GM21825 (cell line): ENCODE data around the gene TLL1.

Experiments used
- ATAC-seq: cut with Tn5 transposase; IDR thresholded peaks from one replicate; pipeline ENCODE4 v1.9.1; 2021; ENCODE audit warnings: mild to moderate bottlenecking, moderate library complexity; ENCODE audit not compliant: unreplicated experiment

The TLL1 gene

DNA sequence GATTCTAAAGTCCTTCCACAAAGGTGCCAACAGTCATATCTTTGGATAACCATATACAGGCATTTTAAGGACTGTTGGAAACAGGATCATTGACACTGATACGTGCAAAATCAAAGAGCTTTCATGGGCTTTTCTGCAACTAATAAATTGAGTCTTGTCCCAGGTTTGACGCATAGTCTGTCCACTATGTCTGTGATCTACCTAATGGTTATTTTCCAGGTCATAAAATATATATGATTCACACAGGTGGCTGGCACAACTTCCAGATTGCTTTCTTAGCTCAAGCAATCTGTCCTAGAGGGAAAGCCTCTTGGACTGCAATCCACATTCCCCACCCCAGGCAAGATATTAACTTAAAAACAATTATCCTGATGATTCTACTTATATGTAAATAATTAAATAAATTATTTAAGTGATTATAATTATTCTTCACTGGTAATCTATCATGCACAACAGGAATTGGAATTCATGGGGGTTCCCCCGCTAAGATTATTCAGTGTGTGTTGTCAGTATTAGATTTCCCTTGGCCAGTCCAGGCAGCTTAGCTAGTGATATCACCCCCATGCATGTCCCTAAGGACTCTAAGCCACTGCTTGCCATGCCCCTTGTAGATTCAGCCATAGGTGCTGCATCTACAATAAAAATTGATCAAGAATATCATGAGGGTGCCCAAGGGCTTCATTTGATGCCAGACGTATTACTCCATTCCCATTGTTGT lies 97.8 kb downstream of the TLL1 start:
- ATAC-seq = no peak

DNA sequence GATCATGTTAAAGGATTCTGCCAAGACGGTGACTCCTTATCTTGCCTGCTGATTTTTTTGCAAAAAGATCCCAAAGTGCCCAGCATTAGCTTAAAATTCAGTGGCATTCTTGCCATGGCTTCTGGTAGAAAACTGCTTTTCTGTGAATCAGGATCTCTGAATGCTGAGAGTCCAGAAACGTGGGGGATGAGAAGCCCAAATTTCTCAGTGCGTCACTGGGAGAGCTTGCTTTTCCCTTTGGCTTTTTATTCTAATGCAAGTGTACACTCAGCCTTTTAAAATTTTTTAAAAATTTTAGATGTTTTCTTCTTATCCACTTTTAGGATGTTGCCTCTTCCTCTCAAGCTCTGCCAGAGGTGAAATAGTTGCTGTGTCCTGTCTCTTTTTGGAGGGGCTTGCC lies 98.4 kb downstream of the TLL1 start:
- no peak for ATAC-seq

- ATAC-seq = no peak
Measured at GRCh38 chr4:165971933-165972332, 98.9 kb downstream of the TLL1 start.

DNA sequence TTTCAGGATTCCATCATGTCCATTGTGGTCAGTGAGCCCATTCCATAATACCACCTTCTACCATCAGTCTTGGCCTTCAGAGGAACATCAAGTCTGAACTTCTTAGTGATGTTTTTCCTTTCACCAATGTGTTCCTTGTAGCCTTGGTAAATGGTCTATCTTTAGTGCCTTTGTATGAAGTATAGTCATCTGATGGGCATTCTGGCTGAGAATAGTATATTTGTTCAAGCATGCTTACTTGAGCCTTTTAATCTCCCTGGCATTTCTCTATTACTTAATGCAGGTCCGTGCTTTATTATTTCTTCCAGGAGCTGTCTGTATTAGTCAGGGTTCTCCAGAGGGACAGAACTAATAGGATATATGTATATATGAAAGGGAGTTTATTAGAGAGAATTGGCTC lies 99.7 kb downstream of the TLL1 start:
- no peak for ATAC-seq

DNA sequence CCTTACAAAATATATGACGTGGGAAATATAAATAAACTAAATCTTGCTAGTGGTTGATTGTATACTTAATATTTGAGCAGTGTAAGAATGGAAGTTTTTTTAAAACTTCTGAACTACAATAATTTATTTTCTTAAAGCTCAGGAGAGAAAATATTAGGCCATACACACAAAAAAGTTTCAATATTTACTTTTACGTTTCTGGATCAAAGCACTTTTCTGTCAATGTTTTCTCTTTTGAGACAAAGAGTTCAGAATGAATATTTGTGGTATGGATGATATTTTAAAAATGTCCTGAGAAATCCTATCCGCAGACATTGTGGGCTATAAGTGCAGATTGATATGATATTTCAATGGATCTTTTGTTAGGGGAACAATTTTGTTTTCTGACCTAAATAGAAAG lies 109.9 kb downstream of the TLL1 start:
- no peak for ATAC-seq

DNA sequence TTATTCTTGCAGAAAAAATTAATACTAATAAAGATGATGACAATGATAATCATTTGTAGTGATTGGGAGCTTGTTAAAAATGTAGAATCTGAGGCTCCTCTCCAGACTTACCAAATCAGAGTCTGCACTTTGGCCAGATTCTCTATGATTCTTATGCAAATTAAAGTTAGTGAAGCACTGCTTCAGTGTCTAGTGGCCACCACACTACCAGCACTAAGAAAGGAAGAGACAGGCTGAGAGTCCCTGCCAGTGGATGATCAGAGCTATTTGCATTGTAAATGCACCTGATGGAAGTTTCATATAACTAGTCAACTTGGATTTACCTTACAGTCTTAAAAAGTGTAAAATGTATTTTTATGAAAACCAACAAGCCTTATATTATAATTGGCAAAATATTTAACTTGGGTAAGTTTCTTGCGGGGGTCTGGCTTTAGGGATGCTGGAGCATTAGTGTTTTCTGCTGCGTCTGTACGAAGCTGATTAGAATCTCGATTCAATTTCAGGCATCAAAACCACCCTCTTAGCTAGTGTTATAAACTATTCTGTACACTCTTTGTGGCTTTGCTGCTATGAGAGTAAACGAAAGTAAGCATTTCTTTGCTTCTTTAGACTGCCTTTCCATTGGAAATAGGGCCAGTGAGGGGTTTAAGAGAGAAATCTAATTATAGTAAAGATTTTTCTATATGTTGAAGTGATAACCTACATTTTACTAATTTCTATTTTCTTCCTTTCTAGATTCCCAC lies 114.1 kb downstream of the TLL1 start:
- ATAC-seq = no peak

GRCh38 chr4:165991325-165992180 lies 118.5 kb downstream of the TLL1 start:
- no peak for ATAC-seq

- ATAC-seq = no peak
Measured at GRCh38 chr4:165992283-165992682, 119.2 kb downstream of the TLL1 start.

DNA sequence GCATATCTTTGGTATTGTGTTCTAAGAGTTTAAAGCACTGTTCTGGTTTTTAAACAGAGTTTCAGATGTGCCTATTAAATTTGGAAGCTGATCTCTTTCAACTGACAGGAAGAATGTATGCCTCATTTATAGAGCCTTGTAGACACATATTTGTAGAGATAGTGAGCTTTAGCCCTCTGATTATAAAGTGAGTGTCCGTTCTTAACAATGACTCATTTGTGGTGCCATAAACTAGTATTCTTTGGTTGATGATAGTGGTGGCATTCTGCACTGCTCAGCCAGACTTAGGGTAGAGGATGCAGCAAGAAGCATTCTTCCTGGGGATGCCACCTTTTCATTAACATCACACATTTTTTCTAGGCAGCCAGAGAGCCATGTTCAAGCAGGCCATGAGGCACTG lies 121.7 kb downstream of the TLL1 start:
- ATAC-seq = no peak

DNA sequence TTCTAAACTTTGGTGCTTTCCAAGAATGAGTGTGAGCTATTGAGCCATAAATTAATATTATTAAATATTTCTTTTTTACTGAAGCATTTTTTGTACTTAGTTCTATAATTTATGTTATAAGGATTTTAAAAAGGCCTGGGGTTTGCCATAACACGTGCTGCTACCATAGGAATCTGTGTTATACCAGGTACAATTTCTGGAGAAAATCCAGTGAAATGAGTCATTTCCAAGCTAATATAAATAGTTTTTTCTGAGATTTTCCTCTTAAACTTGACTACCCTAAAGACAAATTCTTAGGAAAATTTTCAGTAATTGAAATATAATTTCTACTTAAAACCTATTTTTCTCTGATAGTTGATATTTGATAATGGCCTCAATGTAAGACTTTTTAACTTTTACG lies 130.8 kb downstream of the TLL1 start:
- no peak for ATAC-seq

GRCh38 chr4:166006217-166006616 lies 133.2 kb downstream of the TLL1 start:
- ATAC-seq = no peak

GRCh38 chr4:166008510-166008909 lies 135.5 kb downstream of the TLL1 start:
- no peak for ATAC-seq

DNA sequence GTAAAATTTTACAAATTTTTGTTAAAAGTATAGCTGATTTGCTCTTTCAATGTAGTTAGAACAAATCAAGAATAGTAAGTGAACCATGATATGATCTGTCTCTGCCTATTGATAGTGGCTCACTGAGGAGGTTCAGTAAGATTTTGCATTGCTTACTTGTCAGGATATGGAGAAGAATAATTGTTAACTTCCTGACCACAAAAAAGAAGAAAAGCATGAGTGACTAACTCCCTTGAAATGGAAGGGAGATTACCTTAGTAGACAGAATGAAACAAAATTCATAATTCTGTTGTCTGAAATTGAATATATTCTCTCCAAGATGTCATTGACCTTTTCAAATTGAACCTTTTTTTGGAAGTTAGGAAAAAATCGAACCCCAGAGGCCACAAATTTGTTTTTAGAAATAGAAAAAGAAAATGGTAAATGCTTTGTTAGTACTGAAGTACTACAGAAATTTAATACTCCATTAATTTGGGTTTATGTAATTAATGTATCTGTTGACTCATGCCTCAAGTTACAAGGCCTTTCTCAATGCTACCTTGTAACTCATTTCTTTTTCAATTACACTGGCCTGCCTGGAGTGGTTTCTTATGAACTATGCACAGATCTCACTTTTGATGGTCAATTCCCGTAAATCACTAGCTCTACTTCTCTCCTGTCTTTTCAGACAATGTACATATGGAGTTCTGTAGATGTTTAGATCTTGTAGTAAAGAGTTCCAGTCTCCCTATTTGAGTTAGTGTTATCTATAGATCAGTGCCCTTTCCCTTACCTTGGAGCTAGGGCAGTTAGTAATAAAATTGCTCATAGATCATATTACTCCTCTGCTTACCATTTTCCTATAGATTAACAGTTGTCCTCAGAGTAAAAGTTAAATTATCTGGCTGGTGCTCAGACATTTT lies 139.3 kb downstream of the TLL1 start:
- ATAC-seq = no peak

DNA sequence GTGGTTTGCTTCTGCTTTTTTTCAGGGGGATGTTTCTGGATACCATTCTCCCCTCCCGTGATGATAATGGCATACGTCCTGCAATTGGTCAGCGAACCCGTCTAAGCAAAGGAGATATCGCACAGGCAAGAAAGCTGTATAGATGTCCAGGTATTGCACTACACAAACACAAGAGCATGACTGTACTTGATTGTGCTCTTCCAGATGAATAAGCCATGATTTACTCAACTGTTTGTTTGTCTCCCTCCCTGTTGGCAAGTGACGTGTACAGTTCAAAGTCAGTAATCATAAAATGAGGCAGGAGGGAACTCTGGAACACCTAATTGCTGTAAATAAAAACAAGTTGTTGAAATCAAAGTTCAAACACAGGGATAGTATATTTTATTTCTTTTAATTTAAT lies 141.4 kb downstream of the TLL1 start:
- ATAC-seq = no peak

DNA sequence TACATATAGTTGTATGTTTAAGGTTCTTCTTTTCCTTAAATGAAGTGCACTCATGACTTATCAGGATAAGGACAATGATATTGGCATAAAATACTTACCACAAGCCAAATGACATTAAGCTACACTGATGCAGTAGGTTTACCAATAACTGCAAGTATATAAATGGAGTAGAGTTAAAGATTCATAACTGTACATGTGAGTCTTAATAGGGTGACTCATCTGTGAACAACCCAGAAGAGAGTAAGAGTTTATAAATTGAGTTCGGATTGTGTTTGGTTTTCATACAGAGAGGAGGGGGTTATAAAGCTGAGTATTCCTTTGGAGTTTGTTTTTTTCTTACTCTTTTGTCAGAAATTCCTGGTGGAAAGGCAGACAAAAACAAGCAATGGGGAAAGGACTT lies 144.8 kb downstream of the TLL1 start:
- ATAC-seq = no peak

DNA sequence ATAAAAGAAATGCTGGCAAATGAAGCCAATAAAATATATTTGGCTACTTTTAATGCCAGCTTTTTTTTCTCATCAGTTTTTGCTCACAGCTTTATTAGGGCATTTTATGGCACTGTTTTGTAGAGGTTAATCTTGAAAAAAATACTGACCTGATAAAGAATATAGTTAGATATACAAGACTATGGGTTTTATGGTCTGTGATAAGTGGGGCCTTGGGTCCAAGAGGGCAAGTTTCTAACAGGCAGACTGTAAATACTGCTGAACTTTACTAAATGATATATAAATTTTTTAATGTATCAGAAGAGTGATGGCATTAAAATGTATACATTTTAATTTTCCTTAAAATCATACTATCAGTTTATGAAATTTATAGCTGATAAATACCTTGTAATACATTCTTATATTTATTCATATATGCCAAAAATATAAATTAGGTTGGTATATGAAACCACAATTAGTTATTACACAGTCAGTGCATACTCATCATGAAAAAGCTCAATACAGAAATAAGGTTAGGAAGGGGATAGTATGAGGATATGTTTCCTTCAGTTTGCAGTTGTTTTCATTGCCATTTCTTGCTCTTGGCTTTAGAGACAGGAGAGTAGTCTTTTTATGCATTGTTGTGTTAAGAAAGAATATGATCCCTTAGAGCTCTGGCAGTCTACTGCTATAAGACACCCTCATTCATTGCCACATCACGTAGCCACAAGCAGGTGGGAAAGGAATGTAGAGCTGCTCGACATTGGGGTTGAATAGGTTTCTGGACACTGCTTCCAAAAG lies 146.6 kb downstream of the TLL1 start:
- ATAC-seq = no peak

GRCh38 chr4:166021617-166022016 lies 148.6 kb downstream of the TLL1 start:
- no peak for ATAC-seq

- ATAC-seq = no peak
Measured at GRCh38 chr4:166034965-166035364, 161.9 kb downstream of the TLL1 start.

DNA sequence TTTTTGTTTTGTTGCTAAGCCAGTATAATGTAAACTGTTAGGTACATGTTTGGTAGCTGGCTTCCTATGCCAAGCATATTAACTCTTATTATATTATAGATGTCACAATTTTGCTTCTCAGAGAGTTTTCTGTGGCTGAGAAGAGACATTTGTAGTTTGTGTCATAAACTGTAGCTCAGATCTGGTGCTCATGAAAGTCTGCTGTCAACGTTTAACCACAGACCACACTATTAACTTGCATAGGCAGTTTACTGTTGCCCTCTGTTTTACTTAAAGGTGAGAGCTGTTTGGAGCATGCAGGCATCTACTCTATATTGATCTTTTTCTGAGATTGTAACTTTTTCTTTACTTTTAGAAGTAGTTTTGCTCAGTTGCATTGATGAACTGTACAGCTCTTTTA lies 166.8 kb downstream of the TLL1 start:
- ATAC-seq = no peak

GRCh38 chr4:166042510-166043055 lies 169.5 kb downstream of the TLL1 start:
- ATAC-seq = no peak
